K562 (cell line): Measurements from ENCODE around the gene PRSS57. TPM values are rescaled to one million over a fixed set of nuclear protein-coding genes. Genes with fewer than 3 reads are reported as not detected.

Source experiments
- ARID1B ChIP-seq: fragments of 450-650 bp; IDR thresholded peaks from 2 replicates; pipeline ENCODE4 v1.6.1; 2016; ENCODE audit warnings: antibody characterized with exemption, mild to moderate bottlenecking, inconsistent platforms
- RFX1 ChIP-seq: fragments of 450-650 bp; IDR thresholded peaks from 2 replicates; pipeline ENCODE4 v1.6.1; 2016; ENCODE audit warnings: mild to moderate bottlenecking, moderate library complexity
- polyA plus RNA-seq, 8 experiments: library from polyadenylated mRNA; depleted of rRNA in 4 of 8; stranded (reverse) in 5 of 8; unstranded in 3 of 8; fragments of >200 nt; fragmentation: Nextera tagmentation in 2 of 8; fragmentation: Illumina TruSeq in 1 of 8; extraction: Ambion mirVana in 2 of 8; extraction: Trizol in 1 of 8; gene quantifications; 2 replicates each; pipeline versions ENCODE4 v1.2.1 to v1.2.3, GENCODE V29; 2011 to 2014; ENCODE audit warnings: inconsistent platforms in 1 of 8, missing spikeins in 1 of 8
- total RNA-seq, 7 experiments: library from RNA; depleted of rRNA in 6 of 7; stranded (reverse); fragments of >200 nt in 6 of 7; fragmentation: Illumina TruSeq in 2 of 7; extraction: Trizol in 2 of 7; gene quantifications; 2 replicates each; pipeline versions ENCODE4 v1.2.1 to v1.2.3, GENCODE V29; 2011 to 2021; ENCODE audit warnings: low replicate concordance in 1 of 7
- TF ChIP-seq, protein P1 (sequence below): fragments of 450-650 bp; IDR thresholded peaks from 2 replicates; pipeline ENCODE4 v1.7.1; 2018; ENCODE audit warnings: mild to moderate bottlenecking, low read depth; ENCODE audit not compliant: partially characterized antibody
- TF ChIP-seq, protein P2 (sequence below), 2 experiments: IDR thresholded peaks; 2 replicates each; pipeline ENCODE4 v1.6.1; 2012; ENCODE audit warnings: improper control_type of control experiment in 2 of 2, low read depth in 2 of 2, low read length in 2 of 2, borderline replicate concordance in 1 of 2

PRSS57 gene
- total and polyA plus RNA-seq, 9 of the 15 experiments (the other 6 are each of a cell fraction or from before 2014, with no cell fraction given), result 0.06 to 2.5 (median 1.3) TPM; not detected in 3

DNA sequence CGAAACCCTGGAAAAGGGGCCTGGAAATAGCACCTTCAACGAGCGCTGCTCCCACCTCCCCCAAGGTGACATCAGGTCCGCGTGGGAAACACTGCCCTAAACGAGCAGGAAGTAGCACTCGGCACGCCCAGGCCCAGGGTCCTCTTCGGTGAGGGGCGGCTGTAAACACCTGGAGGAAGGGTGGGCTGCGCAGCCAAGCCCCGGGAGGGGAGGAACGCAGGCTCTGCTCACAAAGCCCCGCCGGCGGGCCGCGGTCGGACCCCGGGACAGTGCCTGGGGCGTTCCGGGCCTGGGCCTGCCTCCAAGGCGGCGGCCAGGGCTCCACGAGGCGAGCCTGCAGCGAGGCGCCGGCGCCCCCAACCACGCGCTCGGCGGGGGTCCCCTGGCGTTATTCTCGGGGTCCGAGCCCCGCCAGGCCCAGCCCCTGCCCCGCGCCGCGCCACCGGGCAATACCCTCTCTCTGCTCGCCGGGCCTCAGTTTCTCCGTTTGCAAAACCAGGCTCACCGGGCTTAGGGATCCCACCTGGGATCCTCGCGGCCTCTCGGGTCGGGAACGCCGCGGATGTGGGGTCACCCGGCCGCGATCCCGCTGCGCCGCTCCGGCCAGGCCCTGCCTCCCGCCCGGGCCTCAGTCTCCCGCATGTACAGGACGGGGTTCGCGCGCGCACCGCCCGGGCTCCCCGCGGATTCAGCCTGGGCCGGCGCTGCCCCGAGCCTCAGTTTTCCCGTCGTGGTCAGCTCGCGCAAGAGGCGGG, 32.9 kb downstream of the PRSS57 start (continued):
- TF ChIP-seq, protein P1, sequence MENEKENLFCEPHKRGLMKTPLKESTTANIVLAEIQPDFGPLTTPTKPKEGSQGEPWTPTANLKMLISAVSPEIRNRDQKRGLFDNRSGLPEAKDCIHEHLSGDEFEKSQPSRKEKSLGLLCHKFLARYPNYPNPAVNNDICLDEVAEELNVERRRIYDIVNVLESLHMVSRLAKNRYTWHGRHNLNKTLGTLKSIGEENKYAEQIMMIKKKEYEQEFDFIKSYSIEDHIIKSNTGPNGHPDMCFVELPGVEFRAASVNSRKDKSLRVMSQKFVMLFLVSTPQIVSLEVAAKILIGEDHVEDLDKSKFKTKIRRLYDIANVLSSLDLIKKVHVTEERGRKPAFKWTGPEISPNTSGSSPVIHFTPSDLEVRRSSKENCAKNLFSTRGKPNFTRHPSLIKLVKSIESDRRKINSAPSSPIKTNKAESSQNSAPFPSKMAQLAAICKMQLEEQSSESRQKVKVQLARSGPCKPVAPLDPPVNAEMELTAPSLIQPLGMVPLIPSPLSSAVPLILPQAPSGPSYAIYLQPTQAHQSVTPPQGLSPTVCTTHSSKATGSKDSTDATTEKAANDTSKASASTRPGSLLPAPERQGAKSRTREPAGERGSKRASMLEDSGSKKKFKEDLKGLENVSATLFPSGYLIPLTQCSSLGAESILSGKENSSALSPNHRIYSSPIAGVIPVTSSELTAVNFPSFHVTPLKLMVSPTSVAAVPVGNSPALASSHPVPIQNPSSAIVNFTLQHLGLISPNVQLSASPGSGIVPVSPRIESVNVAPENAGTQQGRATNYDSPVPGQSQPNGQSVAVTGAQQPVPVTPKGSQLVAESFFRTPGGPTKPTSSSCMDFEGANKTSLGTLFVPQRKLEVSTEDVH, result no peak
- no peak for TF ChIP-seq ARID1B
- TF ChIP-seq, protein P2, sequence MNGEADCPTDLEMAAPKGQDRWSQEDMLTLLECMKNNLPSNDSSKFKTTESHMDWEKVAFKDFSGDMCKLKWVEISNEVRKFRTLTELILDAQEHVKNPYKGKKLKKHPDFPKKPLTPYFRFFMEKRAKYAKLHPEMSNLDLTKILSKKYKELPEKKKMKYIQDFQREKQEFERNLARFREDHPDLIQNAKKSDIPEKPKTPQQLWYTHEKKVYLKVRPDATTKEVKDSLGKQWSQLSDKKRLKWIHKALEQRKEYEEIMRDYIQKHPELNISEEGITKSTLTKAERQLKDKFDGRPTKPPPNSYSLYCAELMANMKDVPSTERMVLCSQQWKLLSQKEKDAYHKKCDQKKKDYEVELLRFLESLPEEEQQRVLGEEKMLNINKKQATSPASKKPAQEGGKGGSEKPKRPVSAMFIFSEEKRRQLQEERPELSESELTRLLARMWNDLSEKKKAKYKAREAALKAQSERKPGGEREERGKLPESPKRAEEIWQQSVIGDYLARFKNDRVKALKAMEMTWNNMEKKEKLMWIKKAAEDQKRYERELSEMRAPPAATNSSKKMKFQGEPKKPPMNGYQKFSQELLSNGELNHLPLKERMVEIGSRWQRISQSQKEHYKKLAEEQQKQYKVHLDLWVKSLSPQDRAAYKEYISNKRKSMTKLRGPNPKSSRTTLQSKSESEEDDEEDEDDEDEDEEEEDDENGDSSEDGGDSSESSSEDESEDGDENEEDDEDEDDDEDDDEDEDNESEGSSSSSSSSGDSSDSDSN (IDR thresholded peaks at IDR 0.05; ENCODE audit: borderline replicate concordance in 1 of 2, low read depth in 2 of 2, low read length in 2 of 2), result 0 out of 4 replicates have a peak, but pooled peaks of 1 of the 2 experiments have one; percentile 47
- no peak for TF ChIP-seq RFX1
